Stomach smooth muscle (tissue), 2 donors: ENCODE measurements around the gene FKBP1B.
"Not testable (repeated sequence)": the region's sequence is repeated elsewhere in the genome, so short reads cannot be mapped to it uniquely, and the experiment has no call there.

ENCODE experiments used
- H3K27ac ChIP-seq: one replicate; pipeline ENCODE4 v1.7.0; 2013; ENCODE audit warnings: mild to moderate bottlenecking, low read length, inconsistent platforms
- H3K27me3 ChIP-seq, 2 donors: one replicate each; pipeline ENCODE4 v1.7.0; 2013; ENCODE audit warnings: low read length in 2 of 2; ENCODE audit not compliant: insufficient read depth in 2 of 2, control insufficient read depth in 1 of 2
- H3K36me3 ChIP-seq, 2 donors: one replicate each; pipeline ENCODE4 v1.7.0; 2013; ENCODE audit warnings: low read length in 2 of 2; ENCODE audit not compliant: control insufficient read depth in 2 of 2, insufficient read depth in 2 of 2
- H3K4me1 ChIP-seq: one replicate; pipeline ENCODE4 v1.7.0; 2013; ENCODE audit warnings: low read length; ENCODE audit not compliant: control insufficient read depth, insufficient read depth
- H3K4me3 ChIP-seq, 2 donors: one replicate each; pipeline ENCODE4 v1.7.0; 2013; ENCODE audit warnings: low read length in 2 of 2
- H3K9ac ChIP-seq, 2 donors: one replicate each; pipeline ENCODE4 v1.7.0; 2013; ENCODE audit warnings: low read length in 2 of 2, mild to moderate bottlenecking in 1 of 2
- H3K9me3 ChIP-seq, 2 donors: one replicate each; pipeline ENCODE4 v1.7.0; 2013; ENCODE audit warnings: low read length in 2 of 2; ENCODE audit not compliant: control insufficient read depth in 2 of 2
- donor health status: healthy.
- donor health status: Pancreatic carcinoma.

FKBP1B gene

GRCh38 chr2:24022975-24023575 lies 26.5 kb upstream of the FKBP1B start:
- Histone ChIP-seq H3K27ac (no peak overlapping the region), H3K9ac (no peak overlapping the region), H3K4me1 (no peaks in the 10 kb centered on the region), H3K4me3 (no peak overlapping the region), H3K27me3 (no peaks in the 10 kb centered on the region), H3K36me3 (peaks cover 0 to 14% of the 10 kb centered on the region in 2 donors), H3K9me3 (no peaks in the 10 kb centered on the region)

GRCh38 chr2:24024018-24024417 lies 25.5 kb upstream of the FKBP1B start:
- no peaks in the 10 kb centered on the region for H3K27me3 ChIP-seq
- H3K4me1 ChIP-seq: no peaks in the 10 kb centered on the region
- H3K9ac ChIP-seq: no peak overlapping the region
- no peaks in the 10 kb centered on the region for H3K9me3 ChIP-seq
- H3K4me3 ChIP-seq: no peak overlapping the region
- peaks cover 2 to 15% of the 10 kb centered on the region in 2 donors for H3K36me3 ChIP-seq
- no peak overlapping the region for H3K27ac ChIP-seq

GRCh38 chr2:24024996-24025663 lies 24.4 kb upstream of the FKBP1B start:
- Histone ChIP-seq H3K9me3 (no peaks in the 10 kb centered on the region), H3K36me3 (peaks cover 9 to 24% of the 10 kb centered on the region in 2 donors), H3K9ac (no peak overlapping the region), H3K27ac (no peak overlapping the region), H3K27me3 (no peaks in the 10 kb centered on the region), H3K4me1 (no peaks in the 10 kb centered on the region), H3K4me3 (no peak overlapping the region)

- Histone ChIP-seq H3K9me3 (no peaks in the 10 kb centered on the region), H3K27ac (no peak overlapping the region), H3K9ac (no peak overlapping the region), H3K27me3 (no peaks in the 10 kb centered on the region), H3K4me1 (no peaks in the 10 kb centered on the region), H3K4me3 (no peak overlapping the region), H3K36me3 (peaks cover 15 to 31% of the 10 kb centered on the region in 2 donors)
Observed at GRCh38 chr2:24026233-24026632, 23.3 kb upstream of the FKBP1B start.

DNA sequence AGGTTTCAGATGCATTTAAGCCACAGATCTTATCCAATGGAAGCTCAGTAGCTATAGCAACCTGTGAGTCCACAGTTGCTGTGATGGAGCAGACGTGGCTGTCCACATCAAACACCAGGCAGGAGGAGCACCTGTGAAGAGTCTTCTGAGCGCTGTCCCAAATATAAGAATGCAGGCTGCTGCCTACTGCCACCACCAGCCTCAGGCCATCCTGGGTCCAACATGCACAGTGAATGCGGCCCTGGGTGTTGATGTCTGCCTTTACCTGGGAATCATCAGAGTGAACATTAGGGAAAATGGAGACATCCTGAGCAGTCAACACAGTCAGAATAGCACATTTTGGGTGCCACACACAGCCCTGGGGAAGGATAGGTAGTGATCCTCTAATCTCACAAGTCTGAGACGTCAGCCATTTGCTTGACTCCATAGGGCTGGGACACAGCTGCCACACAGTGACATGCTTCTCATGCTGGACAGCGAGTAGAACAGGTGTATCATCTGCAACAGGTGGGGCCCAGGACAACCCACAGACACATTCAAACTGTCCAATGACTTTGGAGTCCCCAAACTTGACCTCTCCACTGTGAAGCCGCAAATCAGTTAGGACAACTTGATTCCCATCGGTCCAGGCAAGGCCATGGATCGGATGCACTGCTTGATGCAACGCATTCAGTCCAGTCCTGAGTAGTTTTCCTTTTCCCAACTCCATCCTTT lies 10.6 kb upstream of the FKBP1B start:
- Histone ChIP-seq H3K4me1 (no peaks in the 10 kb centered on the region), H3K27ac (no peak overlapping the region), H3K4me3 (no peak overlapping the region), H3K9me3 (no peaks in the 10 kb centered on the region), H3K27me3 (no peaks in the 10 kb centered on the region), H3K9ac (no peak overlapping the region), H3K36me3 (peaks cover 20% of the 10 kb centered on the region in 2 donors)

DNA sequence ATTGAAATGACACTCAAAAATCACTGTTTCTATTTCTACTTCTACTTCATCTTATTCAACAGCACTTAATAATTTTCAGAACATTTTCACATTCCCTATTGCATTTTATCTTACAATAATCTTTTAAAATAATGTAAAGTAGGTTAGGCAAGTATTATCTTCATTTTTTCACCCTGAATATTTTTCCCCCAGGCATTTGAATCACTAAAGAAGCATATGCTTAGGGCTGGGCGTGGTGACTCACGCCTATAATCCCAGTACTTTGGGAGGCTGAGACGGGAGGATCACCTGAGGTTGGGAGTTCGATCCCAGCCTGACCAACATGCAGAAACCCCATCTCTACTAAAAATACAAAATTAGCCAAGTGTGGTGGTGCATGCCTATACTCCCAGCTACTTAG lies 9.0 kb upstream of the FKBP1B start:
- Histone ChIP-seq H3K4me1 (no peaks in the 10 kb centered on the region), H3K4me3 (no peak overlapping the region), H3K27me3 (no peaks in the 10 kb centered on the region), H3K9me3 (no peaks in the 10 kb centered on the region), H3K9ac (no peak overlapping the region), H3K36me3 (peaks cover 20% of the 10 kb centered on the region in 2 donors), H3K27ac (no peak overlapping the region)

- H3K9me3 ChIP-seq: not testable (repeated sequence)
Observed at GRCh38 chr2:24043133-24043532, 6.4 kb upstream of the FKBP1B start.

DNA sequence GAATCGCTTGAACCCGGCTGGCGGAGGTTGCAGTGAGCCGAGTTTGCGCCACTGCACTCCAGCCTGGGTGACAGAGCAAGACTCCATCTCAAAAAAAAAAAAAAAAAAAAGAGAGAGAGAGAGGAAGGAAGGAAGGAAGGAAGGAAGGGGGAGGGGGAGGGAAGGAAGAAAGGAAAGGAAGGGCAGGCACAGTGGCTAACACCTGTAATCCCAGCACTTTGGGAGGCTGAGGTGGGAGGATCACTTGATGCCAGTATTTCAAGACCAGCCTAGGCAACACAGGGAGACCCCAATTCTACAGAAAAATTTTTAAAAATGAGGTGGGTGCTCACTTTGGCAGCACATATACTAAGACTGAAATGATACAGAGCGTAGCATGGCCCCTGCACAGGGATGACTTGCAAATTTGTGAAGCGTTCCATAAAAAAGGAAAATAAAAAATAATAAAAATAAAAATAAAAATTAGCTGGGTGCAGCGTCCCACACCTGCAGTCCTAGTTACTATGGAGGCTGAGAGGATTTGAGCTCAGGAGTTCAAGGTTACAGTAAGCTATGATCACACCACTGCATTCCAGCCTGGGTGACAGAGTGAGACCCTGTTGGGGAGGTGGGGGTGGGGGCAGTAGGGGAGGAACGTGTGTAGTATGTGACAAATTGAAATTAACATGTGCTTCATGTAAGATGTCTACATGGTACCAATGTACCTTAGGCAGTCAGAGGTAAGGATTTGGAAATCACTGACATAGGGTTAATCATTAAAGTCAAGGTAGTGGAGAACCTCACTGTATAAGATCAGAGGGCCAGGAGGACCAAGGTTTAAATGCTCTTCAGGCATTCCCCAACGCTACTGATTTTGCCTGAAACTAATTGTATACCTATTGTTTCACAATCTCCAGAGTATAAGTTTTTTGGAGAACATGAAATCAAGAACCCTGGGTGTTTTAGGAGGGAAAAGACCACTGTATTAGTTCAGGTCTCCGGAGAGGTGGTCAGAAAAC lies 3.7 kb upstream of the FKBP1B start:
- Histone ChIP-seq H3K9me3 (no peaks in the 10 kb centered on the region), H3K9ac (peak overlapping the region in 1 of 2 donors; percentile 23), H3K4me1 (peaks cover 19% of the 10 kb centered on the region), H3K27me3 (peaks cover 0 to 7% of the 10 kb centered on the region in 2 donors), H3K4me3 (peak overlapping the region; percentile 91 to 98), H3K27ac (no peak overlapping the region), H3K36me3 (no peaks in the 10 kb centered on the region)

More at GRCh38 chr2:24043133-24043532, 6.4 kb upstream of the FKBP1B start:
- H3K27me3 ChIP-seq, H3K27ac ChIP-seq, H3K9ac ChIP-seq, H3K4me1 ChIP-seq, H3K4me3 ChIP-seq: not testable (repeated sequence)
- peaks cover 11 to 12% of the 10 kb centered on the region in 2 donors for H3K36me3 ChIP-seq

- Histone ChIP-seq H3K27me3 (peaks cover 0 to 7% of the 10 kb centered on the region in 2 donors), H3K36me3 (no peaks in the 10 kb centered on the region), H3K9ac (peak overlapping the region; percentile 84 to 94), H3K27ac (no peak overlapping the region), H3K9me3 (no peaks in the 10 kb centered on the region), H3K4me1 (peaks cover 19% of the 10 kb centered on the region), H3K4me3 (peak overlapping the region; percentile 91 to 98)
Observed at GRCh38 chr2:24046599-24046929, 3.0 kb upstream of the FKBP1B start.
